DND-41 (cell line): ENCODE data around the gene TNFRSF8.

Source experiments
- EZH2 ChIP-seq: IDR thresholded peaks from 3 replicates; pipeline ENCODE4 v1.6.1; 2012; ENCODE audit warnings: borderline replicate concordance, low read depth, mild to moderate bottlenecking, moderate library complexity, low read length, inconsistent platforms; ENCODE audit not compliant: severe bottlenecking
- TF ChIP-seq, protein P1 (sequence below): IDR thresholded peaks from 2 replicates; pipeline ENCODE4 v1.5.1; 2012; ENCODE audit warnings: borderline replicate concordance, low read length, moderate library complexity, mild to moderate bottlenecking; ENCODE audit not compliant: poor library complexity, severe bottlenecking; ENCODE audit errors: extremely low read depth

DNA sequence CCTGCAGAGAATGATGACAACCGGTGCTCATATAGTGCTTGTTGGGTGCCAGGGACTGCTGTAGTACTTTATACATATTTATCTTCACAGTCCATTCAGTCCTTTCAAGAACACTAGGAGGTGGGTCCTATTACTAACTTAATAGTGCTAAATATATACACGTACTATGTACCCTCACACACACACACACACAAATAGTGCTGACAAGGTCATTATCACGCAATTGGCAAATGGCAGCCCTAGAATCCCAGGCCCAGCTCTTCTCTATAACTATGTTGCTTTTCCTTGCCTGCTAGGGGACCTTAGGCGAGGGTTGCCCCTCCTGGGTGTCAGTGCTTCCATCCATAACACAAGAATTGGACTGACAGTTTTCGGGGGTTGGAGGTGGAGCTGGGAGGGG is 33.5 kb downstream of the TNFRSF8 start:
- TF ChIP-seq, protein P1, sequence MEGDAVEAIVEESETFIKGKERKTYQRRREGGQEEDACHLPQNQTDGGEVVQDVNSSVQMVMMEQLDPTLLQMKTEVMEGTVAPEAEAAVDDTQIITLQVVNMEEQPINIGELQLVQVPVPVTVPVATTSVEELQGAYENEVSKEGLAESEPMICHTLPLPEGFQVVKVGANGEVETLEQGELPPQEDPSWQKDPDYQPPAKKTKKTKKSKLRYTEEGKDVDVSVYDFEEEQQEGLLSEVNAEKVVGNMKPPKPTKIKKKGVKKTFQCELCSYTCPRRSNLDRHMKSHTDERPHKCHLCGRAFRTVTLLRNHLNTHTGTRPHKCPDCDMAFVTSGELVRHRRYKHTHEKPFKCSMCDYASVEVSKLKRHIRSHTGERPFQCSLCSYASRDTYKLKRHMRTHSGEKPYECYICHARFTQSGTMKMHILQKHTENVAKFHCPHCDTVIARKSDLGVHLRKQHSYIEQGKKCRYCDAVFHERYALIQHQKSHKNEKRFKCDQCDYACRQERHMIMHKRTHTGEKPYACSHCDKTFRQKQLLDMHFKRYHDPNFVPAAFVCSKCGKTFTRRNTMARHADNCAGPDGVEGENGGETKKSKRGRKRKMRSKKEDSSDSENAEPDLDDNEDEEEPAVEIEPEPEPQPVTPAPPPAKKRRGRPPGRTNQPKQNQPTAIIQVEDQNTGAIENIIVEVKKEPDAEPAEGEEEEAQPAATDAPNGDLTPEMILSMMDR = no peak
- TF ChIP-seq EZH2 = no peak
